ENCODE measurements around the gene MRTFA.
A peak's percentile ranks its signal among the peaks of the same experiment; 100 is the strongest.
"Not testable (repeated sequence)": the region's sequence is repeated elsewhere in the genome, so short reads cannot be mapped to it uniquely, and the experiment has no call there.

Gene MRTFA

GRCh38 chr22:40560551-40560950, 76.0 kb downstream of the MRTFA start:
- no peaks in the 10 kb centered on the region; the same call in 1 of the 2 replicates for H3K9me3 ChIP-seq
- H3K36me3 ChIP-seq (replicated peaks), result no peaks in the 10 kb centered on the region
- DNase-seq (ENCODE audit: low spot score in 2 of 2), result peak in 1 of 2 experiments; percentile 30
- in situ Hi-C loops (cut with MboI; ENCODE audit: low sequenced_read_pairs), result no loop called here
- peaks cover 25% of the 10 kb centered on the region for H3K4me1 ChIP-seq
- no peak overlapping the region for H3K4me3 ChIP-seq
- no peaks in the 10 kb centered on the region for H3K27me3 ChIP-seq (ENCODE audit: low read depth)

- Histone ChIP-seq H3K9me3 (no peaks in the 10 kb centered on the region; the same call in none of the 2 replicates), H3K36me3 (replicated peaks) (no peaks in the 10 kb centered on the region), H3K4me1 (peaks cover 31% of the 10 kb centered on the region), H3K4me3 (no peak overlapping the region), H3K27me3 (ENCODE audit: low read depth) (no peaks in the 10 kb centered on the region)
- in situ Hi-C loops (cut with MboI; ENCODE audit: low sequenced_read_pairs), result no loop called here
- DNase-seq (ENCODE audit: low spot score in 2 of 2), result no peak
Observed at GRCh38 chr22:40557972-40558371, 78.5 kb downstream of the MRTFA start.

DNA sequence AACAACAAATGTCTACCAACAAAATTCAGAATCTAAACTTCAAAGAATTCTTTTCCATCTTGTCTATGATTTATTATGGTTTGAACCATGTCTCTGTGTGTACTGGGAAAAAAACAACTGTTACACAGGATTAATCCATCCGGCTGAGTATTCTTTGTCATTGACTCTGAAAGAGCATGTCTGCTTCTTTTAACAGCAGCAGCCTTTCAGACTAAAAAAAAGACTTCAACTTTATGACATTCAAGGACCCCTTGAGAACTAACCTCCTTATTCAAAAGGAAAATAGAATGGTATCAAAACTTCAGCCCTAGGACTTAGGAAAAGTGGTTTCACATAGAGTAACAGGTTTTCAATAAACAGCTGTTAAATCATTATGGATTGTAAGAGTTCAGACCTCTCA, 79.9 kb downstream of the MRTFA start:
- in situ Hi-C loops (cut with MboI; ENCODE audit: low sequenced_read_pairs), result no loop called here

DNA sequence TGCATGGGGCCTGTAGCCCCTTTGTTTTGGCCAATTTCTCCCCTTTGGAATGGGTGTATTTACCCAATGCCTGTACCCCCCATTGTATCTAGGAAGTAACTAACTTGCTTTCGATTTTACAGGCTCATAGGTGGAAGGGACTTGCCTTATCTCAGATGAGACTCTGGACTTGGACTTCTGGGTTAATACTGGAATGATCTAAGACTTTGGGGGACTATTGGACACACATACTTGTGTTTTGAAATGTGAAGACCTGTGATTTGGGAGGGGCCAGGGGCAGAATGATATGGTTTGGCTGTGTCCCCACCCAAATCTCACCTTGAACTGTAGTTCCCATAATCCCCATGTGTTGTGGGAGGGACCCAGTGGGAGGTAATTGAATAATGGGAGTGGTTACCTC, 82.5 kb downstream of the MRTFA start:
- H3K9me3 ChIP-seq; H3K4me3 ChIP-seq; H3K27me3 ChIP-seq (ENCODE audit: low read depth); in situ Hi-C loops (cut with MboI; ENCODE audit: low sequenced_read_pairs); DNase-seq (ENCODE audit: low spot score in 2 of 2); H3K36me3 ChIP-seq (replicated peaks): not testable (repeated sequence)
- H3K4me1 ChIP-seq, result peaks cover 22% of the 10 kb centered on the region

More for the DNA sequence above, 79.9 kb downstream of the MRTFA start:
- Histone ChIP-seq H3K9me3 (no peaks in the 10 kb centered on the region; the same call in none of the 2 replicates), H3K4me1 (peaks cover 32% of the 10 kb centered on the region), H3K27me3 (ENCODE audit: low read depth) (no peaks in the 10 kb centered on the region), H3K36me3 (replicated peaks) (peaks cover 6% of the 10 kb centered on the region), H3K4me3 (no peak overlapping the region)
- DNase-seq (ENCODE audit: low spot score in 2 of 2), result peak in 1 of 2 experiments; percentile 93

DNA sequence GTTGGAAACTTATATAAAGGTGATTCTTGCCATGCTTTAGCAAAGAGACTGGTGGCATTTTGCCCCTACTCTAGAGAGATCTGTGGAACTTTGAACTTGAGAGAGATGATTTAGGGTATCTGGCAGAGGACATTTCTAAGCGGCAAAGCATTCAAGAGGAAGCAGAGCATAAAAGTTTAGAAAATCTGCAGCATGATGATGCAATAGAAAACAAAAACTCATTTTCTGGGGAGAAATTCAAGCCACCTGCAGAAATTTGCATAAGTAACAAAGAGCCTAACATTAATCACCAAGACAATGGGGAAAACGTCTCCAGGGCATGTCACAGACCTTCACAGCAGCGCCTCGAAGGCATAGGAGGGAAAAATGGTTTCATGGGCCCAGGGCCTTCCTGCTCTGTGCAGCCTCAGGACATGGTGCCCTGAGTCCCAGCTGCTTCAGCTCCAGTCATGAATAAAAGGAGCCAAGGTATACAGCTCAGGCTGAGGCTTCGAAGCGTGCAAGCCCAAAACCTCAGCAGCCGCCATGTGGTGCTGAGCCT, 83.4 kb downstream of the MRTFA start:
- no peaks in the 10 kb centered on the region for H3K27me3 ChIP-seq (ENCODE audit: low read depth)
- DNase-seq (ENCODE audit: low spot score in 2 of 2), result peak; percentile 5 to 56
- H3K36me3 ChIP-seq (replicated peaks), result peaks cover 6% of the 10 kb centered on the region
- no peak overlapping the region for H3K4me3 ChIP-seq
- peaks cover 22% of the 10 kb centered on the region for H3K4me1 ChIP-seq
- no peaks in the 10 kb centered on the region; the same call in 1 of the 2 replicates for H3K9me3 ChIP-seq
- in situ Hi-C loops (cut with MboI; ENCODE audit: low sequenced_read_pairs), result no loop called here

DNA sequence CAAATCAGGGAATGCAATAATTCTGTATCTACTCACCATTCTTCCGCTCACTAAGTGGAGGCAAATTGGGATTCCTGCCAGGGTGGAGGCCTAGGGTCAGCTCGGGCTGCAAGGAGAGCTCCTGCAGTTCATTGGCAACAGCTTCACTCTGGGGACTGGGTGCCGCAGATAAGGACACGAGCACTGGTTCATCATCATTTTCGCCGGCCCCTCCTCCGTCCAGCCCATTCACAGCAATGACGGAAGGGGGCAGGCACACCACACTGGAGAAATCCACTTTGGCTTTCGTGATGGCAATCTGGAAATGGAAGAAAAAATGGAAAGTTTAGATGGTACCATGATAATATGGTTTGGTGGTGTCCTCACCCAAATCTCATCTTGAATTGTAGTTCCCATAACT, 84.4 kb downstream of the MRTFA start:
- no peak for DNase-seq (ENCODE audit: low spot score in 2 of 2)
- Histone ChIP-seq H3K9me3 (no peaks in the 10 kb centered on the region; the same call in 1 of the 2 replicates), H3K4me1 (peaks cover 18% of the 10 kb centered on the region), H3K36me3 (replicated peaks) (peaks cover 6% of the 10 kb centered on the region), H3K27me3 (ENCODE audit: low read depth) (no peaks in the 10 kb centered on the region), H3K4me3 (no peak overlapping the region)
- in situ Hi-C loops (cut with MboI; ENCODE audit: low sequenced_read_pairs), result no loop called here

DNA sequence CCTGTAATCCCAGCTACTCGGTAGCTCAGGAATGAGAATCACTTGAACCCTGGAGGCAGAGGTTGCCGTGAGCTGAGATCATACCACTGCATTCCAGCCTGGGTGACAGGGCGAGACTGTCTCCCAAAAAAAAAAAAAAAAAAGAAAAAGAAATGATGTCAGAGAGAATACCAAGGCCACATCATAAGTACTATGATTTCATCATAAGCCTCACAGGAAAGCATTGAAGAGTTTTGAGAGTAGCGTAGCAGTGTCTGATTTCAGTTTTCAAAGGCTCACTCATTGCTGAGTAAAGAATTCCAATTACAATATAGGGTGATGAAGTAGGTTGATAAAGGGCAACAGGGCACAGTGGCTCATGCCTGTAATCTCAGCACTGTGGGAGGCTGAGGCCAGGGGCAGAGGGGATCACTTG, 88.8 kb downstream of the MRTFA start:
- DNase-seq (ENCODE audit: low spot score in 2 of 2), result no peak
- H3K4me1 ChIP-seq, result no peaks in the 10 kb centered on the region
- H3K4me3 ChIP-seq, result no peak overlapping the region
- no peaks in the 10 kb centered on the region for H3K27me3 ChIP-seq (ENCODE audit: low read depth)
- peaks cover 6% of the 10 kb centered on the region for H3K36me3 ChIP-seq (replicated peaks)
- no peaks in the 10 kb centered on the region for H3K9me3 ChIP-seq
- in situ Hi-C loops (cut with MboI; ENCODE audit: low sequenced_read_pairs), result no loop called here

GRCh38 chr22:40544758-40545157, 91.8 kb downstream of the MRTFA start:
- H3K4me3 ChIP-seq, result no peak overlapping the region
- H3K27me3 ChIP-seq (ENCODE audit: low read depth), result no peaks in the 10 kb centered on the region
- in situ Hi-C loops (cut with MboI; ENCODE audit: low sequenced_read_pairs), result no loop called here
- no peak for DNase-seq (ENCODE audit: low spot score in 2 of 2)
- no peaks in the 10 kb centered on the region; the same call in 1 of the 2 replicates for H3K36me3 ChIP-seq (replicated peaks)
- no peaks in the 10 kb centered on the region for H3K9me3 ChIP-seq
- peaks cover 5% of the 10 kb centered on the region for H3K4me1 ChIP-seq

GRCh38 chr22:40542821-40543540, 93.5 kb downstream of the MRTFA start:
- H3K36me3 ChIP-seq (replicated peaks), result no peaks in the 10 kb centered on the region; the same call in 1 of the 2 replicates
- DNase-seq (ENCODE audit: low spot score in 2 of 2), result no peak
- in situ Hi-C loops (cut with MboI; ENCODE audit: low sequenced_read_pairs), result no loop called here
- no peak overlapping the region for H3K4me3 ChIP-seq
- H3K4me1 ChIP-seq, result peaks cover 10% of the 10 kb centered on the region
- no peaks in the 10 kb centered on the region for H3K9me3 ChIP-seq
- no peaks in the 10 kb centered on the region for H3K27me3 ChIP-seq (ENCODE audit: low read depth)

DNA sequence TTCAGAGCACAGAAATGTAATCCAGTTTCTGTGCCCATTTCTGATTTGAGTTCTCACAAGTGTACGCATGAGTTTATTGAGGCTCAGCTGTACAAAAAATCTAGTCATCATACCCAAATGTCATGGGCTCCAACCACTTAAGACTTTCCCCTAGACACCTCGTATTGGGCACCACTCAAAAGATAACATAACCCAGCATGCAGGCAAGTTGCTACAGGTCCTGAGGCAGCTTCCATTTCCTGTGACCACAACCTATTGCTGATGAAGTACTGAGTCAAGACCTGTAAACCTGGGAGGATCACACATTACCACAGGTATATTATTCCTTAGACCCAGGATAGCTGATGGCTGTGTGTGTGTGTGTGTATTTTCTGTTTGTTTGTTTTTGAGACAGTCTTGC, 95.2 kb downstream of the MRTFA start:
- no peaks in the 10 kb centered on the region for H3K9me3 ChIP-seq
- in situ Hi-C loops (cut with MboI; ENCODE audit: low sequenced_read_pairs), result no loop called here
- H3K4me3 ChIP-seq, result no peak overlapping the region
- no peak for DNase-seq (ENCODE audit: low spot score in 2 of 2)
- H3K27me3 ChIP-seq (ENCODE audit: low read depth), result no peaks in the 10 kb centered on the region
- peaks cover 10% of the 10 kb centered on the region for H3K4me1 ChIP-seq
- no peaks in the 10 kb centered on the region; the same call in 1 of the 2 replicates for H3K36me3 ChIP-seq (replicated peaks)

GRCh38 chr22:40540265-40540664, 96.3 kb downstream of the MRTFA start:
- Histone ChIP-seq H3K27me3 (ENCODE audit: low read depth) (no peaks in the 10 kb centered on the region), H3K4me1 (peaks cover 10% of the 10 kb centered on the region), H3K4me3 (no peak overlapping the region), H3K9me3 (no peaks in the 10 kb centered on the region), H3K36me3 (replicated peaks) (no peaks in the 10 kb centered on the region)
- DNase-seq (ENCODE audit: low spot score in 2 of 2), result no peak
- in situ Hi-C loops (cut with MboI; ENCODE audit: low sequenced_read_pairs), result no loop called here

DNA sequence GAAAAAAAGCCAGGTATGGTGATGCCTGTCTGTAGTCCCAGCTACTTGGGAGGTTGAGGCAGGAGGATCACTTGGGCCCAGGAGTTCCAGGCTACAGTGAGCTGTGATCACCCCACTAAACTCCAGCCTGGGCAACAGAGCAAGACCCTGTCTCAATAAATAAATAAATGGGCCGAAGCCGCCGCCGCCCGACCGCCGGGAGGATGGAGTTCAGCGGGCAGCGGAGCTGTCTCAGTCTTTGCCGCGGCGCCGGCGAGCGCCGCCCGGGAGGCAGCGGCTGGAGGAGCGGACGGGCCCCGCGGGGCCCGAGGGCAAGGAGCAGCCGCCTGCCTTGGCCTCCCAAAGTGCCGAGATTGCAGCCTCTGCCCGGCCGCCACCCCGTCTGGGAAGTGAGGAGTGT, 100.4 kb downstream of the MRTFA start:
- H3K9me3 ChIP-seq; in situ Hi-C loops (cut with MboI; ENCODE audit: low sequenced_read_pairs); H3K36me3 ChIP-seq (replicated peaks); DNase-seq (ENCODE audit: low spot score in 2 of 2); H3K27me3 ChIP-seq (ENCODE audit: low read depth); H3K4me3 ChIP-seq: not testable (repeated sequence)
- peaks cover 32% of the 10 kb centered on the region for H3K4me1 ChIP-seq

GRCh38 chr22:40535642-40536041, 100.9 kb downstream of the MRTFA start:
- Histone ChIP-seq H3K4me3 (no peak overlapping the region), H3K9me3 (no peaks in the 10 kb centered on the region), H3K36me3 (replicated peaks) (no peaks in the 10 kb centered on the region), H3K27me3 (ENCODE audit: low read depth) (no peaks in the 10 kb centered on the region), H3K4me1 (peaks cover 32% of the 10 kb centered on the region)
- in situ Hi-C loops (cut with MboI; ENCODE audit: low sequenced_read_pairs), result no loop called here
- DNase-seq (ENCODE audit: low spot score in 2 of 2), result no peak

GRCh38 chr22:40535189-40535512, 101.4 kb downstream of the MRTFA start:
- peaks cover 32% of the 10 kb centered on the region for H3K4me1 ChIP-seq
- H3K9me3 ChIP-seq, result no peaks in the 10 kb centered on the region
- DNase-seq (ENCODE audit: low spot score in 2 of 2), result no peak
- H3K27me3 ChIP-seq (ENCODE audit: low read depth), result no peaks in the 10 kb centered on the region
- no peak overlapping the region for H3K4me3 ChIP-seq
- in situ Hi-C loops (cut with MboI; ENCODE audit: low sequenced_read_pairs), result no loop called here
- no peaks in the 10 kb centered on the region for H3K36me3 ChIP-seq (replicated peaks)

Measured in HAP-1 (cell line).